Cardiac ventricle fibroblast (primary cell): Measurements from ENCODE around the gene RTL9. TPM values are rescaled to one million over a fixed set of nuclear protein-coding genes. Genes with fewer than 3 reads are reported as not detected.

ENCODE experiments used
- total RNA-seq: library from RNA; depleted of rRNA; stranded (reverse); fragments of >200 nt; gene quantifications from 2 replicates; pipeline ENCODE4 v1.2.3, GENCODE V29; 2015

Gene RTL9
- total RNA-seq = 0.06 and 0.15 TPM in 2 replicates

GRCh38 chrX:110358548-110358947, at the start of gene RTL9:
RTL9 (plus strand) TSS chrX:110358848; CDS start chrX:110450618, 91,770 bp downstream.

DNA sequence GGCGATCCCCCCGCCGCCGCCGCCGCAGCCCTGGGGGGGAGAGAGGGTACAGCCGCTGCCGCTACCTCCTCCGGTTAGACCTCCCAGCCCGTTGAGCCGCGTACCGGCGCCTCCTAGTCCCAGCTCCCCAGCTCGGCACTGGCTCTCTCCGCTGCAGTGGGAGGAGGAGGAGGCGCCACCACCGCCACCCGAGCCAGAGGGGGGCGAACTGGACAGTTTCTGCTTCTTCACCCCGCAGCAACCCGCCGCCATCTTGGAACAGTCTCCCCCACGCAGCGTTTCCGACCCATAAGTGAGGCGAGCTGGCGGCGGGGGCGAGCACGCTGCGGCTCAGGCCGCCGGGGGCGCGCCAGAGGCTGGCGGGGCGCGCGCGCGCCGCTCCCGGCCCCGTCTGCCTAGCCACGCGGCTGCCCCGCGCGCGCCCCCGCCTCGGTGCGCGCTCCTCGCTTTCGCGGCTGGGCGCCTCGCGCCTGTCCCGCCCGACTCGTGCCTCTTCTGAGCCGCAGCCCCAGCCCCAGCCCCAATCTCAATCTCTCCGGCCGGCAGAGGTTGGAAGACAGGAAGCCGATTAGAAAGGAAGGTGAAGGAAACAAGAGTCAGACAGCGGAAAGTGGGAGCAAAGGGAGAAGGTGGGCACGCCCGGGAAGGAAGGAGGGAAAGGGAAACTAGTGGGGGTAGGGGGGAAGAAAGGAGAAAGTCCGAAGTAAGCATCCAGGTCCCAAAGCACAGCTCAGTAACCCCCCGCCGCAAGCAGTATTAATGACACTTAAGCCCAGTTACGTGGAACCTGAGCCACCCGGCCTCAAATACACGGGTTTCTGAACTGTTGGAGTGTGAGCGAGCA, 40.6 kb upstream of the RTL9 start, which contains the start of gene AMMECR1:
AMMECR1 (minus strand) TSS at position 266 of the 844 bp plus-strand sequence; CDS start at position 252, 14 bp downstream.

Other genes with a start within 250 kb of the RTL9 start
- 6.1 and 8.2 TPM in 2 replicates for gene AMMECR1, start 40.8 kb upstream of the RTL9 start, total RNA-seq